ENCODE results near the gene CCDC85B.

CCDC85B gene

DNA sequence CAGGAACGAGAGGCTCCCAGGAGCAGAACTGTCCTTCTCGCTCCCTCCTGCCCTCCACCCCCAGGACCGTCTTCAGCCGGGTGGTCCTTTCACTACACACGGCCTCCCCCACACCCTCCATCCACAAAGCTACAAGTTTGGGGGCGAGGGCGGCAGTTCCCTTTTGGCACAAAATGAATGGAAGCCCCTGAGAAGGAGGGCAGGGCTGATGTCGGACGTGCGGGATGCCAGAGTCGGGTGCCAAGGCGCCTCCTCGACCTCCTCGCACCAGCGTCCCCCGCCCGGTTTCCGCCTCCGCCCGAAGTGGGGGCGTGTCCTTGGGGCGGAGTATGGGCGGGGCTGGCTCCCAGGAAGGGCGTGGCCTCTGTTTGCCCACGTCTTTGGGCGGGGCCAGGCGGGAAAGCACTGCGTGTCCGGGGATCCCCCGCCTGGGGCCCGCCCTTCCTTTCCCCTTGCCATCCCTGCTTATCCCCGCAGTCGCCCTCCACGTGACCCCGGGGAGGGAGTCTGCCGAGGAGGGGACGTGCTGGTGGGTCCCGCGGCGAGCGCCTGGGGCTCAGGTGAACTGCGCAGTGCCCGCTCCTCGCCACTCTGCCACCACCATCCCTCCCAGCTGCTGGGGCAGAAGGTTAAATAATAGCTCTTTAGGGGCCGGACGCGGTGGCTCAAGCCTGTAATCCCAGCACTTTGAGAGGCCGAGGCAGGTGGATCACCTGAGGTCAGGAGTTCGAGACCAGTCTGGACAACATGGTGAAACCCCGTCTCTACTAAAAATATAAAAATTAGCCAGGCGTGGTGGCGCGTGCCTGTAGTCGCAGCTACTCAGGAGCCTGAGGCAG lies 16.9 kb upstream of the CCDC85B start:
- Histone ChIP-seq H3K4me1 (ENCODE audit: control insufficient read depth, insufficient read depth, low read length) (peaks cover 11% of the 10 kb centered on the region), H3K9ac (ENCODE audit: low read length) (peak overlapping the region; percentile 65), H3K27me3 (ENCODE audit: control insufficient read depth, insufficient read depth, low read length) (peaks cover 5% of the 10 kb centered on the region)

DNA sequence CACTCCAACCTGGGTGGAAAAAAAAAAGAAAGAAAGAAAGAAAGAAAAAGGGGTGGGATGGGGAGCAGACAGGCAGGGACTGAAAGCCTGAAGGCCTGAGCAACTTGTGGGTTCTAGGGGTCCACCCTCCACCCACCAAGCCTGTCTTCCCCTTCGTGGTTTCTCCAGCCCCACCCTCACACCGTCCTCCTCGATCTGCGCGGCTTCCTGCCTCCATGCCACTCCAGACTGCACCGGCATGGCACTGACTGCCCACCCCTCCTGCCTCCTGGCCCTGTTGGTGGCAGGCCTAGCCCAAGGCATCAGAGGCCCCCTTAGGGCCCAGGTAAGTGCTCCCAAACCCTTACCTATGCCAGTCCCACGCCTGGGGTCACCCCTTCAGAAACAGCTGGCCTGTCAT lies 10.9 kb upstream of the CCDC85B start, which contains the start of gene CTSW:
Gene CTSW (plus strand): TSS at position 221 of the 400 bp plus-strand sequence. CDS start 18 bp downstream, at position 239.
- peaks cover 15% of the 10 kb centered on the region for H3K36me3 ChIP-seq (ENCODE audit: control insufficient read depth, insufficient read depth, low read length)
- H3K27me3 ChIP-seq (ENCODE audit: control insufficient read depth, insufficient read depth, low read length) = no peaks in the 10 kb centered on the region
- H3K9ac ChIP-seq (ENCODE audit: low read length) = no peak within 1 kb of the TSS
- H3K4me3 ChIP-seq (ENCODE audit: low read length) = no peak within 1 kb of the TSS
- peaks cover 3% of the 10 kb centered on the region for H3K4me1 ChIP-seq (ENCODE audit: control insufficient read depth, insufficient read depth, low read length)
- no peaks in the 10 kb centered on the region for H3K9me3 ChIP-seq (ENCODE audit: control insufficient read depth, low read length)

More for the DNA sequence above, 16.9 kb upstream of the CCDC85B start:
- no peaks in the 10 kb centered on the region for H3K9me3 ChIP-seq (ENCODE audit: control insufficient read depth, low read length)
- H3K4me3 ChIP-seq (ENCODE audit: low read length) = peak overlapping the region; percentile 26
- no peaks in the 10 kb centered on the region for H3K36me3 ChIP-seq (ENCODE audit: control insufficient read depth, insufficient read depth, low read length)

DNA sequence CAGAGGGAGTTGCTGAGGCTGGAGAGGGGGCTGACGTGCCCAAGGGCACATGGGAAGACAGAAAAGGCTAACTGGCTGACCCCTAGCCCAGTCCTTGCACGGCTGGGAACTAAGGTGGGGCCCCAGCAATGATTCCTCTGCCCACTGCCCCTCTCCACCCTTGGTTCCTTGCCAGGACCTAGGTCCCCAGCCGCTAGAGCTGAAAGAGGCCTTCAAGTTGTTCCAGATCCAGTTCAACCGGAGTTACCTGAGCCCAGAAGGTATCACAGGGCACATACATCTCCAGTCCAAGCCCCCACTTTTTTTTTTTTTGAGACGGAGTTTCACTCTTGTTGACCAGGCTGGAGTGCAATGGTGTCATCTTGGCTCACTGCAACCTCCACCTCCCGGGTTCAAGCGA lies 10.4 kb upstream of the CCDC85B start:
- no peak overlapping the region for H3K9ac ChIP-seq (ENCODE audit: low read length)
- no peaks in the 10 kb centered on the region for H3K9me3 ChIP-seq (ENCODE audit: control insufficient read depth, low read length)
- peaks cover 15% of the 10 kb centered on the region for H3K36me3 ChIP-seq (ENCODE audit: control insufficient read depth, insufficient read depth, low read length)
- H3K27me3 ChIP-seq (ENCODE audit: control insufficient read depth, insufficient read depth, low read length) = no peaks in the 10 kb centered on the region
- no peak overlapping the region for H3K4me3 ChIP-seq (ENCODE audit: low read length)
- peaks cover 7% of the 10 kb centered on the region for H3K4me1 ChIP-seq (ENCODE audit: control insufficient read depth, insufficient read depth, low read length)

DNA sequence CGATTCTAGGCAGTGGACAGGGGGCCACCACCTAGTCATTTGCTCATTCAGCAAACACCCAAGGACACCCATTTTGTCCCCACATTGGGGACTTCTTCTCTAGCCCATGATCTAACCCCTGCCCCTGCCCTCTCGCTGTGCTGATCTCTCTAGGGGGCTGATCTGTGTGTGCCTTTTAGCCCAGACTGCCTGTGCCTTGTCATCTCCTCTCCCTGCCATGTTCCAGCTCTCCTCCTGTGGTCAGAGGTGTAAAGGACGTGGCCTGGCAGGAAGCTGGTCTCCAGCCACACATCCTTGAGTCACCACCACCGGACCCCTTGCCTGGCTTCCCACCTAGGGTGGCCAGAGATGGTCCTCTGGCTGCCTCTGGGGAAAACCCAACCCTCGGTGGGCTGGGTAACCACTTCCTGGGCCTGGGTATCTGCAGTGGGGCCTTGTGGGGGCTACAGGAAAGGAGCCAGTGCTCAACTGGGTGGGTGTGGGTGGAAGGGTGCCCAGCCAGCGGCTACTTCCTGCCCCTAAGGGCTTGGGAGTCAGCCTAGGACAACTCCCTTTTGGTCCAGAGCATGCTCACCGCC lies 9.5 kb upstream of the CCDC85B start:
- Histone ChIP-seq H3K9ac (ENCODE audit: low read length) (no peak overlapping the region), H3K9me3 (ENCODE audit: control insufficient read depth, low read length) (no peaks in the 10 kb centered on the region), H3K4me3 (ENCODE audit: low read length) (no peak overlapping the region), H3K27me3 (ENCODE audit: control insufficient read depth, insufficient read depth, low read length) (no peaks in the 10 kb centered on the region), H3K4me1 (ENCODE audit: control insufficient read depth, insufficient read depth, low read length) (peaks cover 13% of the 10 kb centered on the region), H3K36me3 (ENCODE audit: control insufficient read depth, insufficient read depth, low read length) (peaks cover 15% of the 10 kb centered on the region)

DNA sequence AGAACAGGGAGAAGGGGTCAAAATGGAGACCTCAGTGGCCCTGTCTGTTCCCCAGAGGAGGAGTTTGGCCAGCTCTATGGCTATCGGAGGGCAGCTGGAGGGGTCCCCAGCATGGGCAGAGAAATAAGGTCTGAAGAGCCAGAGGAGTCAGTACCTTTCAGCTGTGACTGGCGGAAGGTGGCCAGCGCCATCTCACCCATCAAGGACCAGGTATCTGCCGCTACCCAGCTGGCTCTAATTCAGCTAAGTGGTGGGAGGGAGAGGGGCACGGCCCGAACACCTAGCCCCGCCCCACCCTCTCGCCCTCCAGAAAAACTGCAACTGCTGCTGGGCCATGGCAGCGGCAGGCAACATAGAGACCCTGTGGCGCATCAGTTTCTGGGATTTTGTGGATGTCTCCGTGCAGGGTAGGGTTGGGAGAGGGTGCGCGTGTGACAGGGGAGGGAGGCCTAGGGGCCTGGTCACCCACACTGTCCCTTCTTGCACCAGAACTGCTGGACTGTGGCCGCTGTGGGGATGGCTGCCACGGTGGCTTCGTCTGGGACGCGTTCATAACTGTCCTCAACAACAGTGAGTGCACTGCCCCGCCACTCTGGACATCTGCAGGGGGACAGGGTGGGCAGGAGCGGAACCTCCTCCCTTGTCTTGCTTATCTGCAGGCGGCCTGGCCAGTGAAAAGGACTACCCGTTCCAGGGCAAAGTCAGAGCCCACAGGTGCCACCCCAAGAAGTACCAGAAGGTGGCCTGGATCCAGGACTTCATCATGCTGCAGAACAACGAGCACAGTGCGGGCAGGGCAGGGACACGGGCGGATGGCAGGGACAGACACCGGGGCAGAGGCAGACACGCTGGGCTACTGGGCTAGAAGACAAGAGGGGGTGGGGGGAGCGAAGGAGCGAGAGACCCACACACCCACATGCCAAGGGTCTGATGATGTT lies 8.1 kb upstream of the CCDC85B start:
- Histone ChIP-seq H3K27me3 (ENCODE audit: control insufficient read depth, insufficient read depth, low read length) (no peaks in the 10 kb centered on the region), H3K36me3 (ENCODE audit: control insufficient read depth, insufficient read depth, low read length) (peaks cover 15% of the 10 kb centered on the region), H3K9ac (ENCODE audit: low read length) (no peak overlapping the region), H3K4me3 (ENCODE audit: low read length) (no peak overlapping the region), H3K9me3 (ENCODE audit: control insufficient read depth, low read length) (no peaks in the 10 kb centered on the region), H3K4me1 (ENCODE audit: control insufficient read depth, insufficient read depth, low read length) (peaks cover 27% of the 10 kb centered on the region)

DNA sequence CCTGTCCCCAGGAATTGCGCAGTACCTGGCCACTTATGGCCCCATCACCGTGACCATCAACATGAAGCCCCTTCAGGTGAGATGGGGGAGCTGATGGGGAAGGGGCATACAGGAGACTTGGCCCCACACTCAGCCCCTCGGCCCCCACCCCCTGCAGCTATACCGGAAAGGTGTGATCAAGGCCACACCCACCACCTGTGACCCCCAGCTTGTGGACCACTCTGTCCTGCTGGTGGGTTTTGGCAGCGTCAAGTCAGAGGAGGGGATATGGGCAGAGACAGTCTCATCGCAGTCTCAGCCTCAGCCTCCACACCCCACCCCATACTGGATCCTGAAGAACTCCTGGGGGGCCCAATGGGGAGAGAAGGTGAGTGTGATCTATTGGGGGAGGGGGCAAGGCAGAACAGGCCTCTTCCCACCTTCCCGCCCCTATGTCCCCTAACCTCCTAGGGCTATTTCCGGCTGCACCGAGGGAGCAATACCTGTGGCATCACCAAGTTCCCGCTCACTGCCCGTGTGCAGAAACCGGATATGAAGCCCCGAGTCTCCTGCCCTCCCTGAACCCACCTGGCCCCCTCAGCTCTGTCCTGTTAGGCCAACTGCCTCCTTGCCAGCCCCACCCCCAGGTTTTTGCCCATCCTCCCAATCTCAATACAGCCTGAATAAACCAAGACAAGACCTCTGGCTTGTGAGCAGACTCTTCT lies 7.3 kb upstream of the CCDC85B start:
- no peaks in the 10 kb centered on the region for H3K9me3 ChIP-seq (ENCODE audit: control insufficient read depth, low read length)
- H3K4me3 ChIP-seq (ENCODE audit: low read length) = no peak overlapping the region
- peaks cover 32% of the 10 kb centered on the region for H3K4me1 ChIP-seq (ENCODE audit: control insufficient read depth, insufficient read depth, low read length)
- peaks cover 15% of the 10 kb centered on the region for H3K36me3 ChIP-seq (ENCODE audit: control insufficient read depth, insufficient read depth, low read length)
- no peaks in the 10 kb centered on the region for H3K27me3 ChIP-seq (ENCODE audit: control insufficient read depth, insufficient read depth, low read length)
- H3K9ac ChIP-seq (ENCODE audit: low read length) = no peak overlapping the region

DNA sequence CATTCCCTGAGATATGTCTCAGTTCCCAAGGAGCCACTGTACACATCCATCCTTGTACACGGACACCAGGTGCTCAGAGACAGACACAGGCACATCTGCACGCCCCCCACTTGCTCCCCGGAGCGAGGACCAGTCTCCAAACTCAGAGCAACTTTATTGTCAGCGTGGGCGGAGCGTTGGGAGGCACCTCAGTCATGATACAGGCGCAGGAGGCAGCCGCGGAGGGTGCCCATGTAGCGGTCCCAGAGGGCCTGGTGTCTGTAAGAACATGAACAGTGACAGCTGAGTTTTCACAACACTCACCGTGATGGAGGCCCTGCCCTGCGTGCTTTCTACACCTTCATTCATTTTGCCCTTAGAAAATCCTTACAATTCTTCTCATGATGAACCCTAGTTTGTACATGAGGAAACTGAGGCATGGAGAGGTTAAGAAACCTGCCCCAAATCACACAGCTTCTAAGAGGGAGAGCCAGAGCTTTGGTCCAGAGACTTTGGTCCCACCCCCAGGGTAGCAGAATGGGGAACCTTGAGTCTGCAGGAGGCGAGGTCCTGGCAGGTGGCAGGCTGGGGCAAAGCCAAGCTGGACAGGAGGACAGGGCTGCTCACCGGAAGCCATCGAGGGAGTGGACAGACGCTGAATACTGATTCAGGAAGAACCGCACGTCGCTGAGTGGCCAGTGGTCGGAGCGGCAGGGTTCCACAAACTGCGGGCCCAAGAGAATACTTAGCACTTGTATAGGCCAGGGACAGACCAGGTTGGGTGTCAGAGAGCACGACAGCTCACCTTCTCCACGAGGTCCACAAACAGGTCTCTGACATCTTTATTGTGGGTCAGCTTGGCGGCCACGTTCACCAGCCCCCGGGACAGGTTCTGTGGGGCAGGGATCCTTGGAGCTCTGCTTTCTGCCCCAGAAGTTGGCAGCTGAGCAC lies 6.4 kb upstream of the CCDC85B start:
- Histone ChIP-seq H3K4me1 (ENCODE audit: control insufficient read depth, insufficient read depth, low read length) (peaks cover 36% of the 10 kb centered on the region), H3K4me3 (ENCODE audit: low read length) (no peak overlapping the region), H3K9me3 (ENCODE audit: control insufficient read depth, low read length) (no peaks in the 10 kb centered on the region), H3K27me3 (ENCODE audit: control insufficient read depth, insufficient read depth, low read length) (no peaks in the 10 kb centered on the region), H3K36me3 (ENCODE audit: control insufficient read depth, insufficient read depth, low read length) (peaks cover 15% of the 10 kb centered on the region), H3K9ac (ENCODE audit: low read length) (no peak overlapping the region)

DNA sequence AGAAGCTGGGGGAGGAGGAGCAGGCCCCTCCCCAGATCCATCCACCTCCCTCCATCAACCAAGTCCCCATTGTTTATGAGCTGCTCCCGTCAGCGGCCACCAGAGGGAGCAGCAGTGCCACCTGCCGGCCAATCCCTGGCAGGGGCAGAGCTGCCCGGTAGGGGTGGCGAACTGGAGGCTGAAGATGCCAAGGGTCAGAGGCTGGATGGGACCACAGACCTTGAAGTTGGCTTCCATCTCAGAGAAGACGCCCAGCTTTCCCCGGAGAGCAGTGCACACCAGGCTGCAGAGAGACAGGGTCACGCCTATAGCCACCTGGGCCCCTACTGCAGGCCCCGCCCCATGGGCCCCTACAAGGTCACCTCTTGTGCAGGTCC lies 5.8 kb upstream of the CCDC85B start:
- no peak overlapping the region for H3K9ac ChIP-seq (ENCODE audit: low read length)
- no peaks in the 10 kb centered on the region for H3K9me3 ChIP-seq (ENCODE audit: control insufficient read depth, low read length)
- no peak overlapping the region for H3K4me3 ChIP-seq (ENCODE audit: low read length)
- H3K27me3 ChIP-seq (ENCODE audit: control insufficient read depth, insufficient read depth, low read length) = no peaks in the 10 kb centered on the region
- peaks cover 15% of the 10 kb centered on the region for H3K36me3 ChIP-seq (ENCODE audit: control insufficient read depth, insufficient read depth, low read length)
- H3K4me1 ChIP-seq (ENCODE audit: control insufficient read depth, insufficient read depth, low read length) = peaks cover 42% of the 10 kb centered on the region

DNA sequence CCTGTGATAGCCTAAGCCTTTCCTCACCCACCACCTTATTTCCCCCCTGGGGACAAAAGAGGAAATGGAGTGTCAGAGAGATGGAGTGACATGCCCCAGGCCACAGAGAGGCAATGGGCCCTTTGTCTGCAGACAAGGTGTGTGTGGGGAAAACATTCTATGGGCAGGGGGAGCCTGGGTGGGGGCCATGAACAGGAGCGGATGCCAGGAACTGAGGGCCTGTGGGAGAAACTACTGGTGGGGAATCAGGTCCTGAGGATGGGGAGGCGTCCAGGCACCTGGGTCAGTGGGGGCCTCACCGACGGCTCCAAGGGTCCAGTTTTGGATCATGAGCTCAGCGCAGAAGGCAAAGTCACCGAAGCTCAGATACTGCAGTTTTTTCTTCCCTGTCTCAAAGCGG lies 5.2 kb upstream of the CCDC85B start:
- H3K4me1 ChIP-seq (ENCODE audit: control insufficient read depth, insufficient read depth, low read length) = peaks cover 48% of the 10 kb centered on the region
- H3K9me3 ChIP-seq (ENCODE audit: control insufficient read depth, low read length) = no peaks in the 10 kb centered on the region
- peaks cover 15% of the 10 kb centered on the region for H3K36me3 ChIP-seq (ENCODE audit: control insufficient read depth, insufficient read depth, low read length)
- no peaks in the 10 kb centered on the region for H3K27me3 ChIP-seq (ENCODE audit: control insufficient read depth, insufficient read depth, low read length)
- no peak overlapping the region for H3K9ac ChIP-seq (ENCODE audit: low read length)
- no peak overlapping the region for H3K4me3 ChIP-seq (ENCODE audit: low read length)

DNA sequence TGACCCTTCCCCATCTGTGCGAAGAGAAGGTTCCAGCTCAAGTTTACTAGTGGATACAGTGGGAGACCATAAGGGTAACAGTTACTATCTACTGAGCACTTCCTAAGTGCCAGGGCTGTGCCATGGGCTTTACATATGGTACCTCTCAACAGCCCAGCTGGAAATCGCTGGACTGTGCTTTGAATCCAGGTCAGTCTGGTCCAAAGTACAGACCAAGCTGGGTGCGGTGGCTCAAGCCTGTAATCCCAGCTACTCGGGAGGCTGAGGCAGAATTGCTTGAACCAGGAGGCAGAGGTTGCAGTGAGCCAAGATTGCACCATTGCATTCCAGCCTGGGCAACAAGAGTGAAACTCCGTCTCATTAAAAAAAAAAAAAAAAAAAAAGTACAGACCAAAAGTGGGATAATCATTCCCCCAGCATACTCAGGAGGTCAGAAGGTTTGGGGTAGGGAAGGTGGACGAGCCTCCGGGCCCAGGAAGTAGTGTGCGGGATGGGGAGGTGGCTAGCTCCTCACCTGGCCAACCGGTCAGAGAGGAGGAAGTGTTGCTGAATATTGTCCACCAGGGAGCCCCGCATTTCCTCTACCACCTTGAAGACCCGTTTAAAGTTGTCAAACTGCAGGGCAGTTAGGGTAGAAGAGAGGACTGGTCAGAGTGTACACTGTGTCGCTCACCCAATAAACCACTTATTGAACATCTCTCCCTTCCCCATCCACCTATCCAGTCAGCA lies 4.5 kb upstream of the CCDC85B start:
- peaks cover 15% of the 10 kb centered on the region for H3K36me3 ChIP-seq (ENCODE audit: control insufficient read depth, insufficient read depth, low read length)
- H3K4me1 ChIP-seq (ENCODE audit: control insufficient read depth, insufficient read depth, low read length) = peaks cover 53% of the 10 kb centered on the region
- H3K9me3 ChIP-seq (ENCODE audit: control insufficient read depth, low read length) = no peaks in the 10 kb centered on the region
- H3K4me3 ChIP-seq (ENCODE audit: low read length) = no peak overlapping the region
- no peaks in the 10 kb centered on the region for H3K27me3 ChIP-seq (ENCODE audit: control insufficient read depth, insufficient read depth, low read length)
- H3K9ac ChIP-seq (ENCODE audit: low read length) = no peak overlapping the region
